Hindlimb muscle (tissue), 1 donor: Measurements from ENCODE around the gene ALPK3. TPM values are rescaled to one million over a fixed set of nuclear protein-coding genes. Genes with fewer than 3 reads are reported as not detected.
"Not testable (repeated sequence)": the region's sequence is repeated elsewhere in the genome, so short reads cannot be mapped to it uniquely, and the experiment has no call there.

Source experiments
- DNase-seq: peaks from one replicate; pipeline ENCODE4 v3.0.0-alpha.2; 2013
- polyA plus RNA-seq: library from polyadenylated mRNA; unstranded; fragments of 120-200 nt; gene quantifications from one replicate; pipeline ENCODE4 v1.2.1, GENCODE V29; 2013; ENCODE audit not compliant: insufficient read length

Gene ALPK3
- polyA plus RNA-seq, 1 donor: 106 TPM

- peak; percentile 90 for DNase-seq
Measured at GRCh38 chr15:84824260-84825007, 7.3 kb downstream of the ALPK3 start.

GRCh38 chr15:84826369-84826823, 9.2 kb downstream of the ALPK3 start:
- DNase-seq: no peak

- DNase-seq: no peak
Measured at GRCh38 chr15:84827246-84827645, 10.1 kb downstream of the ALPK3 start.

- peak; percentile 51 for DNase-seq
Measured at GRCh38 chr15:84828086-84828908, 11.1 kb downstream of the ALPK3 start.

- no peak for DNase-seq
Measured at GRCh38 chr15:84829428-84829827, 12.3 kb downstream of the ALPK3 start.

GRCh38 chr15:84830036-84830435, 12.9 kb downstream of the ALPK3 start:
- DNase-seq: no peak

GRCh38 chr15:84831028-84831427, 13.9 kb downstream of the ALPK3 start:
- no peak for DNase-seq

- DNase-seq: no peak
Measured at GRCh38 chr15:84831613-84832012, 14.5 kb downstream of the ALPK3 start.

GRCh38 chr15:84832448-84833040, 15.4 kb downstream of the ALPK3 start:
- no peak for DNase-seq

- DNase-seq: no peak
Measured at GRCh38 chr15:84833447-84834228, 16.5 kb downstream of the ALPK3 start.

- no peak for DNase-seq
Measured at GRCh38 chr15:84834229-84834955, 17.2 kb downstream of the ALPK3 start.

GRCh38 chr15:84834969-84835368, 17.8 kb downstream of the ALPK3 start:
- no peak for DNase-seq

GRCh38 chr15:84835661-84836337, 18.6 kb downstream of the ALPK3 start:
- no peak for DNase-seq

GRCh38 chr15:84836844-84837243, 19.7 kb downstream of the ALPK3 start:
- DNase-seq: no peak

GRCh38 chr15:84839714-84840113, 22.6 kb downstream of the ALPK3 start:
- no peak for DNase-seq

- DNase-seq: no peak
Measured at GRCh38 chr15:84840255-84840654, 23.1 kb downstream of the ALPK3 start.

- DNase-seq: peak; percentile 48
Measured at GRCh38 chr15:84840741-84841429, 23.7 kb downstream of the ALPK3 start.

GRCh38 chr15:84842781-84843180, 25.6 kb downstream of the ALPK3 start:
- DNase-seq: no peak

- DNase-seq: no peak
Measured at GRCh38 chr15:84844964-84845363, 27.8 kb downstream of the ALPK3 start.

- not testable (repeated sequence) for DNase-seq
Measured at GRCh38 chr15:84845631-84846030, 28.5 kb downstream of the ALPK3 start.

GRCh38 chr15:84846269-84846668, 29.1 kb downstream of the ALPK3 start:
- no peak for DNase-seq
